Keratinocyte (primary cell): ENCODE measurements around the gene ZNF70. TPM values are rescaled to one million over a fixed set of nuclear protein-coding genes. Genes with fewer than 3 reads are reported as not detected.

Experiments
- DNase-seq: peaks from one replicate; pipeline ENCODE4 v3.0.0-alpha.2; 2011; ENCODE audit warnings: low read depth, missing footprints, low spot score
- FAIRE-seq: peaks from 2 replicates; lab custom pipeline; 2011; peaks lifted over from hg19 to GRCh38; lab: Jason Lieb, UNC
- H2AFZ ChIP-seq: 2 replicates; pipeline ENCODE4 v1.6.0; 2012; ENCODE audit warnings: low read length, control low read depth, inconsistent platforms; ENCODE audit not compliant: control insufficient read depth
- H3K27ac ChIP-seq: 2 replicates; pipeline ENCODE4 v1.5.1; 2011; ENCODE audit warnings: low read length; ENCODE audit not compliant: control insufficient read depth, insufficient read depth
- H3K27me3 ChIP-seq: 3 replicates; pipeline ENCODE4 v1.6.0; 2011; ENCODE audit warnings: low read length; ENCODE audit not compliant: control insufficient read depth, insufficient read depth; ENCODE audit errors: extremely low read depth
- H3K36me3 ChIP-seq, 2 experiments: 2 replicates in 1 of 2; 3 replicates in 1 of 2; pipeline ENCODE4 v1.5.1; 2011; ENCODE audit warnings: low read length in 2 of 2, mild to moderate bottlenecking in 1 of 2; ENCODE audit not compliant: control insufficient read depth in 2 of 2, insufficient read depth in 2 of 2; ENCODE audit errors: extremely low read depth in 1 of 2
- H3K4me1 ChIP-seq: 3 replicates; pipeline ENCODE4 v1.5.1; 2011; ENCODE audit warnings: low read length; ENCODE audit not compliant: control insufficient read depth, insufficient read depth; ENCODE audit errors: extremely low read depth
- H3K4me2 ChIP-seq: 3 replicates; pipeline ENCODE4 v1.6.0; 2011; ENCODE audit warnings: low read depth, low read length; ENCODE audit not compliant: control insufficient read depth, insufficient read depth; ENCODE audit errors: extremely low read depth
- H3K4me3 ChIP-seq, 3 experiments: fragments of 200-600 bp in 1 of 3; sonication (generic) in 1 of 3; 2 replicates in 2 of 3; 3 replicates in 1 of 3; pipeline ENCODE4 v1.5.1; 2011 to 2016; ENCODE audit warnings: low read length in 3 of 3, mild to moderate bottlenecking in 3 of 3, control low read depth in 2 of 3, inconsistent platforms in 1 of 3, low read depth in 1 of 3, mixed read lengths in 1 of 3, mixed run types in 1 of 3, moderate library complexity in 1 of 3; ENCODE audit not compliant: control insufficient read depth in 2 of 3, insufficient read depth in 2 of 3; ENCODE audit errors: extremely low read depth in 1 of 3
- H3K79me2 ChIP-seq: 2 replicates; pipeline ENCODE4 v1.6.0; 2012; ENCODE audit warnings: low read length; ENCODE audit not compliant: control insufficient read depth, insufficient read depth
- H3K9ac ChIP-seq: 3 replicates; pipeline ENCODE4 v1.6.0; 2011; ENCODE audit warnings: low read length; ENCODE audit not compliant: control insufficient read depth, insufficient read depth; ENCODE audit errors: extremely low read depth
- H3K9me1 ChIP-seq: 3 replicates; pipeline ENCODE4 v1.6.0; 2011; ENCODE audit warnings: low read length; ENCODE audit not compliant: control insufficient read depth, insufficient read depth; ENCODE audit errors: extremely low read depth
- H3K9me3 ChIP-seq: 2 replicates; pipeline ENCODE4 v1.5.1; 2012; ENCODE audit warnings: low read depth, low read length; ENCODE audit not compliant: control insufficient read depth
- H4K20me1 ChIP-seq: 3 replicates; pipeline ENCODE4 v1.6.0; 2011; ENCODE audit warnings: low read length; ENCODE audit not compliant: control insufficient read depth, insufficient read depth; ENCODE audit errors: extremely low read depth
- EZH2 ChIP-seq: IDR thresholded peaks from one replicate; pipeline ENCODE4 v1.6.1; 2012; ENCODE audit warnings: inconsistent platforms, mild to moderate bottlenecking, low read length, moderate library complexity
- dilution Hi-C: fragments of 300-500 bp; cut with MboI; formaldehyde crosslinking; loops from one replicate; pipeline ENCODE4 v1.7.0; 2020; ENCODE audit warnings: low sequenced_read_pairs; ENCODE audit not compliant: extremely low pct_ligation_motif_present
- polyA plus RNA-seq, 5 experiments: library from polyadenylated mRNA; depleted of rRNA in 3 of 5; stranded (reverse) in 3 of 5; stranded (forward) in 1 of 5; unstranded in 1 of 5; fragments of >200 nt; gene quantifications; 1 replicate in 1 of 5; 2 replicates in 3 of 5; 3 replicates in 1 of 5; pipeline versions ENCODE4 v1.2.1 to v1.2.3, GENCODE V29; 2011 to 2012; ENCODE audit warnings: missing spikeins in 2 of 5, low read depth in 1 of 5, low replicate concordance in 1 of 5
- TF ChIP-seq, protein P1 (sequence below), 3 experiments: IDR thresholded peaks in 1 of 3; conservative IDR thresholded peaks in 1 of 3; optimal IDR thresholded peaks in 1 of 3; 2 replicates in 2 of 3; 3 replicates in 1 of 3; pipeline versions ENCODE3 to v1.5.1; 2011; ENCODE audit warnings: low read length in 3 of 3, mild to moderate bottlenecking in 3 of 3, moderate library complexity in 2 of 3, control low read depth in 1 of 3, inconsistent platforms in 1 of 3; ENCODE audit not compliant: insufficient read depth in 2 of 3; ENCODE audit errors: extremely low read depth in 1 of 3

The ZNF70 gene
- polyA plus RNA-seq, 1 donor (not counting 4 experiments of a cell fraction or from before 2014, with no cell fraction given): 0.55 TPM

DNA sequence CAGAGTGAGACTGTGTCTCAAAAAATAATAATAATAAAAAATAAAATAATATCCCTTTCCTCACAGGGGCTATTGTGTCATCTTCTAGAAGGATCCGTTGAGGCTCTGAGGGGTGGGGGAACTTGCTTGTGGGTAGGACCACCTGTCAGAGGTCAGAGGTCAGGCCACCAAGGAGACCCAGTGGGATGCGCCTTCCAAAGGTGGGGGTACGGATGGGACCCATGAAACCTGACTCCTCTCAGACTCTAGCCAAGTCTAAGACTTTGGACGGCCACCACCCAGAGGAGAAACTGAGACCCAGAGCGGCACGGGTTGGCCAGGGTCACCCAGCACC, 21.4 kb upstream of the ZNF70 start:
- Histone ChIP-seq H3K4me1 (peaks cover 16% of the 10 kb centered on the region), H3K4me2 (peak overlapping the region; percentile 85), H3K27me3 (peaks cover 23% of the 10 kb centered on the region), H3K27ac (no peak overlapping the region), H3K9ac (no peak overlapping the region), H4K20me1 (no peaks in the 10 kb centered on the region), H3K4me3 (peak overlapping the region in 2 of 3 experiments; percentile 35 to 49), H3K36me3 (no peaks in the 10 kb centered on the region), H3K79me2 (no peaks in the 10 kb centered on the region), H3K9me3 (no peaks in the 10 kb centered on the region), H2AFZ (peak overlapping the region; percentile 49), H3K9me1 (no peaks in the 10 kb centered on the region)
- FAIRE-seq: no peak
- dilution Hi-C loops: no loop called here
- DNase-seq: no peak
- TF ChIP-seq EZH2: no peak
- TF ChIP-seq, protein P1, sequence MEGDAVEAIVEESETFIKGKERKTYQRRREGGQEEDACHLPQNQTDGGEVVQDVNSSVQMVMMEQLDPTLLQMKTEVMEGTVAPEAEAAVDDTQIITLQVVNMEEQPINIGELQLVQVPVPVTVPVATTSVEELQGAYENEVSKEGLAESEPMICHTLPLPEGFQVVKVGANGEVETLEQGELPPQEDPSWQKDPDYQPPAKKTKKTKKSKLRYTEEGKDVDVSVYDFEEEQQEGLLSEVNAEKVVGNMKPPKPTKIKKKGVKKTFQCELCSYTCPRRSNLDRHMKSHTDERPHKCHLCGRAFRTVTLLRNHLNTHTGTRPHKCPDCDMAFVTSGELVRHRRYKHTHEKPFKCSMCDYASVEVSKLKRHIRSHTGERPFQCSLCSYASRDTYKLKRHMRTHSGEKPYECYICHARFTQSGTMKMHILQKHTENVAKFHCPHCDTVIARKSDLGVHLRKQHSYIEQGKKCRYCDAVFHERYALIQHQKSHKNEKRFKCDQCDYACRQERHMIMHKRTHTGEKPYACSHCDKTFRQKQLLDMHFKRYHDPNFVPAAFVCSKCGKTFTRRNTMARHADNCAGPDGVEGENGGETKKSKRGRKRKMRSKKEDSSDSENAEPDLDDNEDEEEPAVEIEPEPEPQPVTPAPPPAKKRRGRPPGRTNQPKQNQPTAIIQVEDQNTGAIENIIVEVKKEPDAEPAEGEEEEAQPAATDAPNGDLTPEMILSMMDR (optimal IDR thresholded peaks at IDR 0.05 in 1 of 3, IDR thresholded peaks at IDR 0.05 in 1 of 3, conservative IDR thresholded peaks at IDR 0.05 in 1 of 3; ENCODE audit: extremely low read depth in 1 of 3, insufficient read depth in 2 of 3, low read length in 3 of 3): no peak

DNA sequence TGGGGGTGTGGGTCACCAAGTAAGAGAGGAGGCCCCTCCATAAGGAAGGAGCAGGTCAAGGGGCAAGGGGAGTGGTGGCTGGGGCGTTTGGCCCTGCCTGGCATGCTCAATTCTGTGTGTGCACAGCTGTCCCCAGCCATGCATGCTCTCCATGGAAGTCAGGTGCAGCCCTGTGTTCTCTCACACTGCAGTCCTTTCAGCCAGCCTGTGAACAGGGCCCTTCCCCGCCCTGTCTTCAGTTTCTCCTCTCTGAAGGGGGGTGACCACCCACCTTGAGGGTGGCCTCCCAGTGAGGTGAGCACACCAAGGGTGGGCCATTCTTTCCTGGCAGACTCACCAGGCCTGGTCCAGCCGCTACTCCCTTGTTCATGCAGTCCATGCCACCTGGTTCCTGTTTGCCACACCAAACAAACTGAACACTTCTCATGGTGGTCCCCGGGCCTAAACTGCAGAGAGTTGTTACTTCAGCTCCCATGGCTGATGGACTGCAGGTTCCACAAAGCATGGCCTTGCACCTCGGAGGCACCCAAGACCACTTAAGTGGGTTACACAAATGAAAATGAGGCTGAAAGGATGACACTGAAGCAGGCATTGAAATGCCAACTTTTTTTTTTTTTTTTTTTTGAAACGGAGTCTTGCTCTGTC, 18.5 kb upstream of the ZNF70 start:
- FAIRE-seq: no peak

More for the DNA sequence above, 18.5 kb upstream of the ZNF70 start:
- no peaks in the 10 kb centered on the region for H3K9me3 ChIP-seq
- TF ChIP-seq, protein P1 (optimal IDR thresholded peaks at IDR 0.05 in 1 of 3, IDR thresholded peaks at IDR 0.05 in 1 of 3, conservative IDR thresholded peaks at IDR 0.05 in 1 of 3; ENCODE audit: extremely low read depth in 1 of 3, insufficient read depth in 2 of 3, low read length in 3 of 3): no peak
- no peak for TF ChIP-seq EZH2
- H3K27me3 ChIP-seq: peaks cover 23% of the 10 kb centered on the region
- H3K4me1 ChIP-seq: peaks cover 16% of the 10 kb centered on the region
- DNase-seq: no peak
- no peaks in the 10 kb centered on the region for H3K9me1 ChIP-seq
- H3K27ac ChIP-seq: no peak overlapping the region
- H3K36me3 ChIP-seq: no peaks in the 10 kb centered on the region
- no peak overlapping the region for H2AFZ ChIP-seq
- H3K4me2 ChIP-seq: no peak overlapping the region
- no peaks in the 10 kb centered on the region for H3K79me2 ChIP-seq
- dilution Hi-C loops: no loop called here
- no peaks in the 10 kb centered on the region for H4K20me1 ChIP-seq
- H3K4me3 ChIP-seq: no peak overlapping the region
- H3K9ac ChIP-seq: no peak overlapping the region
